WTC11 (cell line): ENCODE data around the gene MICAL3. TPM values are rescaled to one million over a fixed set of nuclear protein-coding genes. Genes with fewer than 3 reads are reported as not detected.

Source experiments
- ATAC-seq: fragments of 200-7000 bp; cut with Tn5 transposase; 2 replicates; pipeline ENCODE4 v1.10.0; 2021; ENCODE audit warnings: mild to moderate bottlenecking, moderate library complexity
- CTCF ChIA-PET: fragments of 300-600 bp; sonication (Branson Sonifier 250); formaldehyde crosslinking; loops from one replicate; lab custom pipeline; 2021; ENCODE audit warnings: antibody characterized with exemption; lab: Charles Lee
- POLR2A ChIA-PET: fragments of 350-600 bp; sonication (Branson Sonifier 250); formaldehyde crosslinking; loops from one replicate; lab custom pipeline; 2021; ENCODE audit warnings: antibody characterized with exemption; lab: Charles Lee
- DNase-seq: peaks from one replicate; pipeline ENCODE4 v3.0.0; 2021; ENCODE audit warnings: low spot score
- H3K27ac Mint-ChIP-seq: 2 replicates; pipeline ENCODE4 v1.8.0; 2021; ENCODE audit warnings: mixed read lengths
- H3K27me3 Mint-ChIP-seq: 2 replicates; pipeline ENCODE4 v1.8.0; 2021; ENCODE audit warnings: low read depth, mild to moderate bottlenecking, moderate library complexity, mixed read lengths
- H3K36me3 Mint-ChIP-seq: 2 replicates; pipeline ENCODE4 v1.8.0; 2021; ENCODE audit warnings: mixed read lengths
- H3K4me1 Mint-ChIP-seq: 2 replicates; pipeline ENCODE4 v1.8.0; 2022; ENCODE audit warnings: mixed read lengths
- H3K4me3 Mint-ChIP-seq: 2 replicates; pipeline ENCODE4 v1.8.0; 2021; ENCODE audit warnings: mild to moderate bottlenecking, moderate library complexity, mixed read lengths
- H3K9me3 Mint-ChIP-seq: 2 replicates; pipeline ENCODE4 v1.8.0; 2021; ENCODE audit warnings: mixed read lengths
- ATF6 ChIP-seq: sonication (generic); formaldehyde crosslinking; IDR thresholded peaks from 2 replicates; pipeline ENCODE4 v1.8.1; 2023; ENCODE audit warnings: mild to moderate bottlenecking, missing genetic modification reagents
- CDX4 ChIP-seq: fragments of 250-450 bp; sonication (Bioruptor Pico); IDR thresholded peaks from 2 replicates; pipeline ENCODE4 v1.9.0; 2021; ENCODE audit warnings: moderate library complexity, mild to moderate bottlenecking, inconsistent platforms, borderline replicate concordance
- CREM ChIP-seq: sonication (generic); formaldehyde crosslinking; IDR thresholded peaks from 2 replicates; pipeline ENCODE4 v1.8.1; 2022; ENCODE audit warnings: mild to moderate bottlenecking, missing genetic modification reagents, moderate library complexity
- CTCF ChIP-seq: fragments of 200-600 bp; IDR thresholded peaks from 2 replicates; pipeline ENCODE4 v1.8.0; 2022; ENCODE audit warnings: antibody characterized with exemption
- GABPB1 ChIP-seq: sonication (generic); formaldehyde crosslinking; IDR thresholded peaks from 2 replicates; pipeline ENCODE4 v1.8.1; 2023; ENCODE audit warnings: mild to moderate bottlenecking, missing genetic modification reagents
- GRHL2 ChIP-seq: fragments of 250-450 bp; sonication (Bioruptor Pico); IDR thresholded peaks from 2 replicates; pipeline ENCODE4 v1.8.0; 2022; ENCODE audit warnings: mild to moderate bottlenecking, moderate library complexity; ENCODE audit not compliant: insufficient replicate concordance, severe bottlenecking
- HMGXB4 ChIP-seq: sonication (generic); formaldehyde crosslinking; IDR thresholded peaks from 2 replicates; pipeline ENCODE4 v1.8.1; 2023; ENCODE audit warnings: mild to moderate bottlenecking, moderate library complexity, missing genetic modification reagents
- MYBL2 ChIP-seq: sonication (generic); formaldehyde crosslinking; IDR thresholded peaks from 2 replicates; pipeline ENCODE4 v1.8.1; 2023; ENCODE audit warnings: mild to moderate bottlenecking, moderate library complexity, missing genetic modification reagents
- SMAD4 ChIP-seq: sonication (generic); formaldehyde crosslinking; IDR thresholded peaks from 2 replicates; pipeline ENCODE4 v1.8.0; 2022; ENCODE audit warnings: mild to moderate bottlenecking, missing genetic modification reagents
- USF1 ChIP-seq: sonication (generic); formaldehyde crosslinking; IDR thresholded peaks from 2 replicates; pipeline ENCODE4 v1.8.0; 2022; ENCODE audit warnings: mild to moderate bottlenecking, missing genetic modification reagents
- USF2 ChIP-seq: sonication (generic); formaldehyde crosslinking; IDR thresholded peaks from 2 replicates; pipeline ENCODE4 v1.8.1; 2023; ENCODE audit warnings: mild to moderate bottlenecking, missing genetic modification reagents, moderate library complexity
- ZBTB21 ChIP-seq: sonication (generic); formaldehyde crosslinking; IDR thresholded peaks from 2 replicates; pipeline ENCODE4 v1.8.1; 2023; ENCODE audit warnings: mild to moderate bottlenecking, missing genetic modification reagents, borderline replicate concordance
- ZNF138 ChIP-seq: sonication (generic); formaldehyde crosslinking; conservative IDR thresholded peaks from 2 replicates; pipeline ENCODE4 v1.8.1; 2022; ENCODE audit warnings: mild to moderate bottlenecking, moderate library complexity, missing genetic modification reagents
- ZNF263 ChIP-seq: sonication (generic); formaldehyde crosslinking; IDR thresholded peaks from 2 replicates; pipeline ENCODE4 v1.8.1; 2022; ENCODE audit warnings: low read depth, mild to moderate bottlenecking, moderate library complexity, missing genetic modification reagents
- ZNF396 ChIP-seq: fragments of 250-450 bp; sonication (Bioruptor Pico); IDR thresholded peaks from 2 replicates; pipeline ENCODE4 v1.8.0; 2021; ENCODE audit warnings: mild to moderate bottlenecking, moderate library complexity, borderline replicate concordance
- ZNF423 ChIP-seq: fragments of 250-450 bp; sonication (Bioruptor Pico); IDR thresholded peaks from 2 replicates; pipeline ENCODE4 v2.1.2; 2022; ENCODE audit warnings: mild to moderate bottlenecking, moderate library complexity
- ZNF532 ChIP-seq: fragments of 250-450 bp; sonication (Bioruptor Pico); IDR thresholded peaks from 2 replicates; pipeline ENCODE4 v1.9.0; 2021; ENCODE audit warnings: mild to moderate bottlenecking, borderline replicate concordance
- total RNA-seq: library from RNA; stranded (reverse); gene quantifications from 3 replicates; pipeline ENCODE4 v1.2.3, GENCODE V29; 2021

The MICAL3 gene
- total RNA-seq, 1 experiment from 2014 or later, result 41.2 TPM

- no peak overlapping the region for H3K4me3 Mint-ChIP-seq
- no peaks in the 10 kb centered on the region for H3K27me3 Mint-ChIP-seq
- no peaks in the 10 kb centered on the region for H3K36me3 Mint-ChIP-seq
- POLR2A ChIA-PET, result interaction anchor here (1.1 to 1.3 kb wide), 2 partner anchors 30 to 43 kb away, joined by 3 to 4 read pairs; no protein-coding TSS in a partner anchor
- H3K27ac Mint-ChIP-seq, result no peak overlapping the region; the same call in 1 of the 2 replicates
- peak; percentile 91 for ATAC-seq
- 0 out of 2 replicates have a peak, but pooled peaks have one; percentile 32 for TF ChIP-seq USF1 (CRISPR knock-in tag)
- peak; percentile 74 for TF ChIP-seq CTCF
- no peak for TF ChIP-seq CREM (CRISPR knock-in tag)
- TF ChIP-seq ATF6 (CRISPR knock-in tag), result no peak
- peak; percentile 95 for DNase-seq
- H3K9me3 Mint-ChIP-seq, result no peaks in the 10 kb centered on the region
- CTCF ChIA-PET, result interaction anchor here (0.5 to 9.7 kb wide), 58 partner anchors 9 to 750 kb away, joined by 3 to 302 read pairs (median 5); partner anchors contain the start of genes BID, PEX26 and USP18
- H3K4me1 Mint-ChIP-seq, result peaks cover 19% of the 10 kb centered on the region
Measured at GRCh38 chr22:17742527-17742902, 281.8 kb downstream of the MICAL3 start.

- Mint-ChIP-seq H3K9me3 (no peaks in the 10 kb centered on the region), H3K4me3 (no peak overlapping the region), H3K27me3 (no peaks in the 10 kb centered on the region), H3K4me1 (peaks cover 19% of the 10 kb centered on the region), H3K27ac (peak overlapping the region; percentile 72; the same call in 1 of the 2 replicates), H3K36me3 (no peaks in the 10 kb centered on the region)
- ATAC-seq (peak; percentile 9), DNase-seq (no peak)
- POLR2A ChIA-PET, result interaction anchor here (1.1 to 1.3 kb wide), 2 partner anchors 31 to 43 kb away, joined by 3 to 4 read pairs; no protein-coding TSS in a partner anchor
- CTCF ChIA-PET, result interaction anchor here (0.5 to 9.7 kb wide), 52 partner anchors 8 to 750 kb away, joined by 3 to 302 read pairs (median 5); partner anchors contain the start of genes BID, PEX26 and USP18
- no peak for TF ChIP-seq USF2 (CRISPR knock-in tag)
- no peak for TF ChIP-seq SMAD4 (CRISPR knock-in tag)
- no peak for TF ChIP-seq ZNF263 (CRISPR knock-in tag)
- TF ChIP-seq ATF6 (CRISPR knock-in tag), result no peak
- TF ChIP-seq GABPB1 (CRISPR knock-in tag), result no peak
- TF ChIP-seq ZNF532, result no peak
- no peak for TF ChIP-seq GRHL2 (CRISPR knock-in tag)
- TF ChIP-seq CDX4 (CRISPR knock-in tag), result no peak
- TF ChIP-seq ZNF138 (CRISPR knock-in tag), result no peak
- no peak for TF ChIP-seq ZBTB21
- no peak for TF ChIP-seq MYBL2 (CRISPR knock-in tag)
- no peak for TF ChIP-seq ZNF396 (CRISPR knock-in tag)
- no peak for TF ChIP-seq HMGXB4
- TF ChIP-seq ZNF423 (CRISPR knock-in tag), result no peak
Measured at GRCh38 chr22:17741866-17742526, 282.4 kb downstream of the MICAL3 start.
